Brain pericyte (primary cell): Measurements from ENCODE around the gene LRRC8D.

Source experiments
- DNase-seq: peaks from one replicate; pipeline ENCODE4 v3.0.0-alpha.2; 2012; ENCODE audit warnings: low read depth, low spot score

The LRRC8D gene

DNA sequence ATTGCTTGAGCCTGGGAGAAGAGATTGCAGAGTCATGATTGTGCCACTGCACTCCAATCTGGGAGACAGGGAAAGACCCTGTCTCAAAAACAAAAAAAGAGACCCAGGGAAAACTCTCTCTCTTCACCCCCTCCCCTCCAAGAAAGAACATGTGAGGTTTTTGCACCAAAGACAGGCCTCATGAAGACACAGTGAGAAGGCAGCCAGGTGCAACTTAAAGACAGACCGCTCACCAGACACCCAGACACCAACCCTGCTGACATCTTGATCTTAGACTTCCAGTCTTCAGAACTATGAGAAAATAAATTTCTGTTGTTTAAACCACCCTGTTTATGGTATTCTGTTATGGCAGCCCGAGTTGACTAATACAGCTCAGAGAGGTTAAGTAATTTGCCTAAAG lies 13.3 kb upstream of the LRRC8D start:
- DNase-seq = no peak

DNA sequence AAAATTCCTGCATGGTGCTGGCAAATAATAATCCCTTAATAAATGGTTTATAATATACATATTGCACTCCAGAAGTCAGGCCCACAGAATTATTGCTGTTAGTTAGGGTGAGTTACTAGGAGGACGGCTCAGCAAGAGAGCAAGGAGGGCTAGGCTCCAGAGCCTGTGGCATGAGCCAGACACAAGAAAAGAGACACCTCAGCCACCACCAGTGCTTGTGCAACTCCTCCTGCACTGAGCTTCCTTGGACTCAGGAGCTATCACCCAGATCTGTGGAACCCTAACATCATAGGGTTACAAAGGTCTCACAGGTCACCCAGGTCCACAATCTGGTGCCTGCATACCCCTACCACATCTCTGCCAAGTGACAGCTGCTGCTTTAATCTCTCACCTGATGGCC lies 12.8 kb upstream of the LRRC8D start:
- DNase-seq = no peak

DNA sequence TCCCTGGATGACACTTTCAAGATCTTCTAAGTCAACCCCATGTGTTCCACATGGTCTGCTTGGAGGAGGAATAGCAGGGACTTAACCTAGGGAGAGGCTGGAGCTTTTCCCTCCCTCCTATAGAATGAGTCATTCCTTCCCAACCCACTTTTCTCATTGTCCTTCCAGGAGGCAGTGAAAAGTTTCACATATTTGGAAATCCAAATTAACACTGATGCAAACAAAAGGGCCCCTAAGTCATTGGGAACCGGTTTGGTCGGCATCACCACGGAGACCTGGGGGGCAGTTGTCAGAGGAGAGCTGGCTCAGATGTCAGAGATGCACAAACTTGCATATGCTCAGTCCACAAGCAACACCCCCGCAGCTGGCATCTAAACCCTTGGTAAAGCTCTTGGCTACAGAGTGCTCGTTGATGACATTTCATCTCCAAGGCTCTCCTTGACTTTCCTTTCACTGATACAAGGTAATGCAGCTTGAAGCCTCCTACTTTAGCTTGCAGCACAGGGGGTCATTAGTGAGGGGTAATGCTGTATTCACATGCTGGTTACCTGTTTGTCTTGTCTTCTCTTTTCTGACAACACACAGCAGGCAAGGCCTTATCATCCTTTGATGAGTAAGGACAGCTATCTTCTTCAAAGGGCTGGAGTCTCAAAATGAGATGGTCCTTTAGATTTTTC lies 12.3 kb upstream of the LRRC8D start:
- no peak for DNase-seq

DNA sequence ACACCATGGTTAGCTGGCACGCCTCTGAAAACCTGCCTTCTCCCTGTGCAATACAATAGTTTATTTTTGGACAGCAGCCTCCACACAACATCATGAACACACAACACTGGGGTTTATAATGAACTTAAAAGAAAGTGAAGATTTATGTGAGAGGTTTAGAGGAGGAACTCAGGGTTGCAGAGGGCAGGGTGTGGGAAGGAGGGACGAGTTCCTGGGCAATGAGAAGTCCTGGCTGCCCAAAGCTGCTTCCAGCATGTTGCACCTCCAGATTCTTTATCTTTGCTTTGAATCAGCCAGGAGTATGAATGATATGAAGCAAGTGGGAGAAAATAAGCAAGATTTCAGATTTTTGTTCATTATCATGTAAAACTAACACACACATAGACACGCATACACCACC lies 11.3 kb upstream of the LRRC8D start:
- DNase-seq = no peak

DNA sequence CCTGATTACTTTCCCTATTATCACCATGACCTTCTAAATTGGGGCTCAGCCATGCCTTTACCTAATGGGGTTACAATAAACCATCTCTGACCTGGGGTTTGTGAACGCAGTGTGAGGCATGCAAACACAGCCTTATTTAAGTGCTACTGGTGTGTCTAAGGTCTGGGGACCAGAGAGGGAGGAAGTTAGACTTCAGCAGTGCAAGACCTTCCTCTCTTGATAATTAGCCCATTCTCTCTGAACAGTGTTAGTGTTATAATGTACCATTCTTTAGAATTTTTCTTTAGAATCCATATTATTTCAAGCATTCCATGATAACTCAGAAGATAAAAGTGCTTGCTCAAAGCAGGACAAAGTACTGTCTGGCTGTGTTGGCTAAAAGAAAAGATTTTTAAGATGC lies 10.5 kb upstream of the LRRC8D start:
- no peak for DNase-seq

DNA sequence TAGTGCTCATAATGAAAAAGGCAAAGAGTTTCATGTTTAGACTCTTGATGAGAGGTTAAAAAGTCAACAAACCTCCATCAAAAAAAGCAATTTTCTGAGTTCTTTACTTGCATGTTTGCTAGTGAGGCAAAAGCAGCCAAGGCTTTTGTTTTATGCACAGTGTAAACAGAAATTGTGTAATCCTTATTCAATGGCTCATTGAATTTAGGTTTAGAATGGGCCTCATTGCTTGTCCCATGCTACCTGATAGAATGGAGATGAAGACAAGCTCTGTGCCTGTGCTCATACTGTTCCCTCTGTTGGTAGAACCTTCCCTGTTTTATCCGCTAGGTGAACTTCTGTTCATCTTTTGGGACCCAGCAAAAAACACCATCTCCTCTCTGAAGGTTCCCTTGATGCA lies 10.0 kb upstream of the LRRC8D start:
- no peak for DNase-seq

DNA sequence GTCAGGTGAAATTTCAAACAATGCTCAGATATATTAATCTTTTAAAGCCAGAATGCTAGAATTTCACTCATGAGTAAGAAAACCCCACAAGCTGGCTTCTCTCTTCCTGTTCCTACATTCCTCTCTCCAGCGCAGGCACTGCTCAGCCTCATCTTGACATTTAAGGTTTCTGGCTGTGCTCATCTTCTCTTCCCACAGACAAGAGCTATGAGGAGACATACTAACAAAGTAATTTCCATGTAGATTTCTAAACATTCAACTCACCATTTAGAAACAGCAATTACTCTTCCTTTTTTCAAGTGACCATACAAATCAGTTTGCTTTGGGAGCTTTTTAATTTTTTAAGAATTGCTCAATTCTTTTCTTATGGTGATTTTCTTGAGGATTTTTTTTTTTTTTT lies 7.8 kb upstream of the LRRC8D start:
- no peak for DNase-seq

DNA sequence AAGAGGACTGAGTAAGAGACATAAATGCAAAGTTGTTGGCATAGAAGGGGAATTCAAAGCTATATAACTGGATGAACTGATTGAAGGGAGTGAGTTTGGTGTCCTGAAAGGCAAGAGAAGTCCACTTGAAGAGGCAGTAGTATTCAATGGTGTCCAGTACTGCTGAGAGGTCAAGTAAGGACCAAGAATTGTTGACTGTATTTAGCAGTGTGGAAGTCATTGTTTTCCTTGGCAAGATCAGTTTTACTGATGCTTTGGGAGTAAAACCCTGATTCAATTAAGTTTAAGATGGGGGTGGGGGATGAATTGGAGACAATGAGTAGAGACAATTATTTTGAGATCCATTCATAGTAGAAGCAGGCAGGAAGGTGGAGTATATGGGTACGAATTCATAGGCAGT lies 5.8 kb upstream of the LRRC8D start:
- no peak for DNase-seq

DNA sequence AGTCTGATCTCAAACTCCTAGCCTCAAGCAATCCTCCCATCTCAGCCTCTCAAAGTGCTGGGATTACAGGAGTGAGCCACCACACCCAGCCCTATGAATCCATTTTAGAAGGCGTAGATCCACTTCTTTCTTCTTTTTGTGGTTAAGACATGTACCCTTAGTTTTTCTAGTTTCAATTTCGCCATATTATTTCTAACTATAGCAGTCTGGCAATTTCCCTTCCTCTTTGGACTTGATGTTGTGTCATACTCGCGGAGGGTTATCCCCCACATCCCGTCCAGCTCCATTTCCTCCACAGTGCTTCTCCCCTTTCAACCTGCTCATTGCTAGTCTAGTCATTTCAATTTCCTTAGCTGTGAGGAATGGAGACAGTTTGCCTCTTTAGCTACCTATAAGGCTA lies 5.2 kb upstream of the LRRC8D start:
- DNase-seq = no peak

DNA sequence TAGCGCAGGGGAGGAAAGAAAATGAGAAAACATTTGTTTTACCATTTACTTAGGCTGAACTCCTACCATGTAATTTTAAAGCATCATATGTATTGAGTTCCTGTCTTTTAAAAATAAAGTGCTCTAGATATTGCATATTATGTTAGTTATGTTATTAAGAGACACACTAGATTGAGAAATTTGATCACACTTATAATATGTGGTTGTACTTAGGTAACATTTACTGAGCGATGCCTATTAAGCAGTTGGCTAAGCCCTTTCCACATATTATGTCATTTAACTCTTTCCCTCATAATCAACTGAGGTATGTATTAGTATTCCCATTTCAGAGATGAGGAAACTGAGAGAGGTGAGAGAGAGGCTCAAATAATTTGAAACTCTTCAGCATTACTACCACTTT lies 4.5 kb upstream of the LRRC8D start:
- no peak for DNase-seq

DNA sequence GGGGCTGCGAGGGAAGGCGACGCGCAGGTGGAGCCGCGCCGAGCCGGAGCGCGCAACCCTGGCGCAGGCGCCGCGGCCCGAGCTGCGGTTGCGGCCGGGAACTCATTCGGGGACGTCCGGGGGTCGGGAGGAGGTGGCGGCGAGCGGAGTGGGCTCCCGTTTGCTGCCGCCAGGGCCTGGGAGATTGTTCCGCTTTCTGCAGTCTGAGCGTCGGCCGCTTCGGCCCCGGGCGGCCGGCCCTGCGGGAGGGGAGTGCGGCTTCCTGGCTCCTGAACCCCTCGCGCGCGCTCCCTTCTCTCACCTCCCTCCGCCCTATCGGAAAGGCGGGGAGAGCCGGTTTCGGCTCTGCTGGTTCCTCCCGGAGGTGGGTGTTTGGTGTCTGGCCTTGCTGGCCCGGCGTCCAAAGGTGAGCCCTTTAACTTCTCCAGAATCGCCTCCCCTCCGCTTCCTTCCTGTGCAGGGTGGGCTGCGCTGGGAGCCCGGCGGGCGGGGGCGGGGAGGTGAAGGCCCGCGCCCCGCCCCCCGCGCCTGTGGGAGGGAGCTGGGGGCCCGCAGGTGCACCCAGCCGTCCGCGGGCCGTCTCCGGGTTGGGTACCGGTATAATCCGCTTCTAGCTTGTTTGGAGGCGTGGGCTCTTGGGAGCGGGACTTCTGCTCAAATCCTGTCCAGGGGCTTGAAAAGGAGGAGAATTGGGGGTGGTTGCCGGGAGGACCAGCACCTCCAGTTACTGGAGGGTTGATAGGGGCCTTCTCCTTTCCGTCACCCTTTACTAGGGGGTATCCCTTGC lies 683 bp downstream of the LRRC8D start:
- DNase-seq = no peak

DNA sequence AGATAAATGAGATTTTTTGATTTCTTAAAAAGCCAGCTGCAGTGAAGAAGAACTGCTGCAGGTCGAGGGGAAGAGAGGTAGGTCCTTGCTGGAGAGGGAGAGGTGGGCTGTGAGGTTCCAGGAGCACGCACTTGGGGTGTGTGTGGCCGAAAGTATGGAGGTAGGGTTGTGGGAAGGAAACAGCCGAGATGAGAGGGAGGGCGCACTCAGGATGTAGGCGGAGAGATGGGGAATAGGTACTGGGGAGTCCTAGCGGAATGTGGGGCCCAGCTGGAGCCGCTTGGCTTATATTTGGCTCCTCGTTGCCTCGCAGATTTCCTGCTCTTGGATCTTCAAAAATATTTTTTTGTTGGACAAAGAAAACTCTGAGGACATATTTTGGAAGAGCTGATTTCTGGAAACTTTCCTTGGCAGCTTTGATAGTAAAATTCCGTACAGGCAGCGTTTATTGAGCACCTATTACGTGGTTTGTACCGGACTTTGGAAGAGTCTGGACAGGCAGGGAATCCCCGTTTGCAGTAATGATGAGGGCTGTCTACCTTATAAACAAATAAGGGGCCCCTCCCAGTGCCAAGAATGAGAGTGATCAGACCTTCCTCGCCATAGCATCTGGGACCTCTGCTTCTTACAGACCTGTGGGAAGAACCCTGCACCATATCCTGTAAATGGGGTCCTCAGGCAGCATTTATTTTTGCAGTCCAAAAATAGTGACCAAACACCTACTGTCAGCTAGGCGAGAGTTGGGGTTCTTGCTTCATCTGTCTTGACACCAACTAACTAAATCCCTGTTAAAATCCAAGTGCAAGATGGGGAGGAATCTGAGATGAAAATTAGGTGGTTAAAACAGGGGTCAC lies 1.5 kb downstream of the LRRC8D start:
- DNase-seq = no peak

DNA sequence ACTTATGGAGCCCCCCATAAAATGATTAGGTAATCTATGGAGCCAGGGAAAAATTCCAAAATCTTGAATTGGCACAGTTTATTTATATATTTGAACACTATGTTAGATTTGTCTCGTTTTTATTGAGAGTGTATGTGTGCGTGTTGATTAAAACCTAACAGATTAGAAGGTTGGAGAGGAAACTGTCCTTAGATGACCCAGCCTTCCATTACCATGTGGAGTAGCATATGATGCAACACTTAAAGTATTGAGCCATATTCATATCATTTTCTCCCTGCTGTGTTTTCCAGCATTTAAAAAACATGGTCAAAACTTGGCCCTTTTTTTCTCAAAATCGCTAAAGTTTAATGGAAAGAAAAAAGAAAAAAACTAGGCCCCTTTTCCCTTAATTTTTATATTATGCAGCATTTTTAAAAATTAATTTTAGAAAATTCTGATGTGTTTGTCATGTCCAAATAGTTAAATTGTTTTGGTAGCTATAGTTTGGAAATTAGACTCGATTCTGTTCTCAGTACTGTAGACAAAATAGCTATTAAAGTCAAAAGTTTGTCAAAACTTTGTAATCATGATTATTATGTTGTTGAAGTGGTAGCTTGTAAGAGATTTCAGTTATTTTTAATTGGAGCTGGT lies 2.3 kb downstream of the LRRC8D start:
- DNase-seq = no peak

DNA sequence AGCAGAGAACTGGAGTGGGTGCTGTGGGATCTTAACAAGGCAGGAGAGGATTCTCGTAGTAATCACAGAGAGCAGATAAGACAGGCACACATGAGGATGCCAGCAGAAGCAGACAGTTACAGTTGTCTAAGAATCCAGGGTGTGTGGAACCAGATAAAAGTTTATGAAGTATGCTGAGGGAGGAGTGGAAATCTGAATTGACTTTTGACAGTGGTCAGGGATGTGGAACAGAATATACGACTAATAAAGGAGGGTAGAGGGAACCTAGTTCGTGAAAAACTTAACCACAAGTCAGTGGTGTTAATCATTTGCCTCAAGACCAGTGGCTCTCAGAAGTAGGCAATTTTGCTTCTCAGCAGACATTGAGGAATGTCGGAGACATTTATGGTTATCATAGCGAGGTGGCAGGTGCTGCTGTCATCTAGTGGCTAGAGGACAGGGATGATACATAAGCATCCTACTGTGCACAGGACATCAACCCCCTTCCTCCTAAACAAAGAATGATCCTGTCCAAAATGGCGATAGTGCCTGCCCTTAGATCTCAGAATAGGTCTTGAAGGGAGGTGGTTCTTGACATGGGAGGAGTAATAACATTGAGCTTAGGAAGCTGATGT lies 3.0 kb downstream of the LRRC8D start:
- DNase-seq = no peak

DNA sequence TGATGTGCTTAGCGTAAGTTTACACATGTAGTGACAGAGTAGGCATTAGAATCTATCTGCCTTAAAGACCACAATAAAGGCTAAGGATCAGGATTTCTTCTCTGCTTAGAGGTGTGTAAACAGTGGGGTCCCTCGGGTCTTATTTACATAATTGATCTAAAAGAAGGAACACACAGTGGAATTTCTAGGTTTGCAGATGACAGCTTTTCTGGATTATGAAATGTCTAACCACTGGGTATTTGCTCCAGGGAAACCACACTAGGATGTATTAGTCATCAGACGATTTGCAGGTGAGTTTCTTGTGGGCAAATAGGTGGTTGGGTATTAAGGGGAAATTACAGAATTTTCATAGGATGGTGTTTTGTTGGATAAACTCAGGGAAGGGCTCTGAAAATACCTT lies 5.8 kb downstream of the LRRC8D start:
- DNase-seq = no peak

DNA sequence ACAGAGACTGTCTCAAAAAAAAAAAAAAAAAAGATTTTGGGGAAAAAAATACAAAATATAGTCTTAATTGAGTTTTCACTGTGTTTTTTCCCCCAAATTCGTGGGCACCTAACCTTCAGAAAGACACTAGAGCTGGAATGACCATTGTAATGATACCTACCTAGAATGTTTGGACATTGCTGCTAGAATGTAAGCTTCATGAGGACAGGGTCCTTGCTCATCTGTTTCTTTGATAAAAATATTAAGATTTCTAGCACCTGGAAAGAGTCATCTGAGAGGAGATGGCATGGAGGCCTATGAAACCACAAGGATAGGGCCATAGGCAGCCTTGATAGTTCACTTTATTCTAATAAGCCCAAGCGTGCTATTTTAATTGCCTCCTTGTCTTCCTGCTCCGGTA lies 6.5 kb downstream of the LRRC8D start:
- no peak for DNase-seq

DNA sequence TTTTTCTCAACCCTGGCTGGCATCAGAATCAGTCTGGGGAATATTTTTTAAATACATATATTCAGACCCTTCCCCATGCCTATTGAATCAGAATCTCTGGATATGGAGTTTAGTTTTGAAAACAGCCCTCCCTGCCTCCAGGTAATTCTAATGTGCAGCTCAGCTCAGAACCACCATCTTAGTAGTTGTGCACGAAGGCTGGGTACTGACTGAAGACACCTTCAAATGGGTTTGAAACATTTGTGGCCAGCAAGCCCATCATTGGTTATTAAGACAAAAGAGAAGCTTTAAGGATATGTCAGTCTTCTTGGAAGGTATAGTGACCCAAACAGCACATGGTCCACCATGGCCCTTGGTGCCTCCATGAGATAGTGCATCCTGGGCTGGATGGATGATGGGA lies 7.1 kb downstream of the LRRC8D start:
- no peak for DNase-seq

DNA sequence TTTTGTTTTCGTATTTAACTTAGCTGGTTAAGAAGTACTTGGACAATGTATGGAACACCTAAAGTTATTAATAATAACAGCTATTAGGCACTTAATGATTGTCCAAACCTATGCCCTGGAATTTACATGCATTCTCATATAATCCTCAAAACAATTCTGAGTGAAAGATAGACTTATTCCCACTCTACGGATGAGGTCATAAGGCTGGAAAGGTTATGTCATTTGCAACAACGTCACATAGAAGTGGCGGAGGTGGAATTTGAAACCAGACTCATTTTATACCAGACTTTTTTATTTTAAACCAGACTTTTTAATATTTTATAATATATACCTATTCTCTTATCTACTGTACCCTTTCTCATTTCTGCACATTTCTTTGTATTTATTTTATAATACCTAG lies 8.4 kb downstream of the LRRC8D start:
- no peak for DNase-seq

DNA sequence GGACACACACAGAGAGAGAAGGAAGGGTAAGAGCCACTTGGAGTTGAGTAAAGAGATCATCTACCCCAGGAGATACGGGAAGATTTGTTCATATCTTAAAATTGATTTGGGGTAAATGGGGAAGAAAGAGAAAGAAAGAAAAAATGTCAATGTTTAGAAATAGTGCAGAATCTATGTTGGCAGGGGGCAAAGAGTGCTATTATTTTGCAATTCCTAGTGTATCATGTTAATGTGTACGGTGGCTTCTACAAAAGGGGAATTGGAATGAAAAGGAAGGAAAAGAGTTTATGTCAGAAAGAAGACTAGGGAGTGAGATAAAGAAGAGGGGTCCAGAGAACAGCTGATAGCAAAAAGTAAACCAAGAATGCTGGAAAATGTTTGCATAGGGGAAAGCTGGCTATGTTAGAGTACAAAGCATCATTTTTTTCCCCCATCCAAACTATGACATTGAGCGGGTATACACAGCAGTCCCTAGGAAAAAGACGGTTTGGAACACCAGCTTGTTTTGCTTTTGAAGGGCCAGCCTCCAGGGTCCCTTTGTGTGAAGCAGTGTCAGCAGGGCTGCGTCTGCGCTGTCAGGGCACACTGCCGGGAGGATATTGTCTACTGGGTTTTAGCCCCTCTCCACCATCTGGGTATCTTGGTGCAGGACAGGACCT lies 10.8 kb downstream of the LRRC8D start:
- no peak for DNase-seq

DNA sequence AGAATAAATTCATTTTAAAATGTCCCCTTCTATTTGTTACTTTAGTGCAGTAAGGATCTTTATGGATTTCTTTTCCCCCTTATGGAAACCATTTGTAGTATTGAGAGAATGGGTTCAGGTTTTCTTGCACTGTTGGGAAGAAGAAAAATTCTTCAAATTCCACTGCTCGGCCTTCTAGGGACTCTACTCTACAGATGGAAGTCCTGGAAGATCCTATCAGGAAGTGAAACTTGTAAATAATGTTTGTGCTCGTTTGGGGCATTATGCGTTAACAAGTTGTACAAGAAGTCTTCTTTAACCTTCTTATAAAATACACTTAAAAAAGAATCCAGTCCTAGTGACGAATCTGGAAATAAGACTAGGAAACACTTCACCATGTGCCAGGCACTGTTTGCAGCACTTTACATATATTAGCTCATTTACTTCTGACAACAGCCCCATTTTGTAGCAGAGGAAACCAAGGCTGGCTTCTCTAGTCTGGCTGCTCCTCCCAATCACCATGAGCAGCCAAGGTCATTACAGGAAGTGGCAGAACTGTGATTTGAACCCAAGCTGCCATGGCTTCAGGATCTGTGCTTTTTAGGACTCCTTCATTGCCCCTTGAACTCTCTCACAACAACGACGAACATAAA lies 11.8 kb downstream of the LRRC8D start:
- DNase-seq = no peak
